H9 (cell line): ENCODE data around the gene TAF8. TPM values are rescaled to one million over a fixed set of nuclear protein-coding genes. Genes with fewer than 3 reads are reported as not detected.

ENCODE experiments used
- DNase-seq: peaks from one replicate; pipeline ENCODE4 v3.0.0-alpha.2; 2017
- H2AFZ ChIP-seq: one replicate; pipeline ENCODE4 v1.6.1; 2013; ENCODE audit warnings: mild to moderate bottlenecking, low read length, control low read depth, moderate library complexity
- H2AK5ac ChIP-seq: 2 replicates; pipeline ENCODE4 v1.6.1; 2013; ENCODE audit warnings: low read length, control low read depth, mixed read lengths; ENCODE audit not compliant: insufficient read length
- H2BK120ac ChIP-seq: one replicate; pipeline ENCODE4 v1.6.1; 2013; ENCODE audit warnings: low read depth, mild to moderate bottlenecking, low read length, control low read depth, inconsistent platforms; ENCODE audit not compliant: poor library complexity, severe bottlenecking
- H2BK12ac ChIP-seq: 2 replicates; pipeline ENCODE4 v1.6.1; 2013; ENCODE audit warnings: low read length, control low read depth, mixed read lengths, low read depth; ENCODE audit not compliant: insufficient read length
- H2BK15ac ChIP-seq: 2 replicates; pipeline ENCODE4 v1.6.1; 2013; ENCODE audit warnings: low read depth, low read length, control low read depth
- H2BK20ac ChIP-seq: one replicate; pipeline ENCODE4 v1.6.1; 2013; ENCODE audit warnings: low read depth, mild to moderate bottlenecking, low read length, control low read depth, inconsistent platforms; ENCODE audit not compliant: poor library complexity, severe bottlenecking
- H2BK5ac ChIP-seq: 2 replicates; pipeline ENCODE4 v1.6.1; 2013; ENCODE audit warnings: low read length, control low read depth, mixed read lengths; ENCODE audit not compliant: insufficient read length
- H3K14ac ChIP-seq: 2 replicates; pipeline ENCODE4 v1.6.1; 2013; ENCODE audit warnings: low read length, control low read depth; ENCODE audit not compliant: insufficient read depth
- H3K18ac ChIP-seq: 2 replicates; pipeline ENCODE4 v1.6.1; 2013; ENCODE audit warnings: low read depth, mild to moderate bottlenecking, mixed read lengths, low read length, control low read depth; ENCODE audit not compliant: insufficient read length
- H3K23ac ChIP-seq: 2 replicates; pipeline ENCODE4 v1.6.1; 2013; ENCODE audit warnings: low read length, control low read depth, mixed read lengths, low read depth; ENCODE audit not compliant: insufficient read length
- H3K23me2 ChIP-seq: 2 replicates; pipeline ENCODE4 v1.6.1; 2013; ENCODE audit warnings: low read depth, mild to moderate bottlenecking, mixed read lengths, low read length, control low read depth; ENCODE audit not compliant: insufficient read length, poor library complexity, severe bottlenecking
- H3K27ac ChIP-seq: 2 replicates; pipeline ENCODE4 v1.5.1; 2013; ENCODE audit warnings: low read length, control low read depth, mixed read lengths, low read depth; ENCODE audit not compliant: insufficient read length
- H3K27me3 ChIP-seq: 2 replicates; pipeline ENCODE4 v1.6.1; 2013; ENCODE audit warnings: low read length, control low read depth, inconsistent platforms; ENCODE audit not compliant: insufficient read depth
- H3K4ac ChIP-seq: 2 replicates; pipeline ENCODE4 v1.6.1; 2013; ENCODE audit warnings: low read depth, mild to moderate bottlenecking, control low read depth, inconsistent platforms, low read length, moderate library complexity
- H3K4me1 ChIP-seq: 2 replicates; pipeline ENCODE4 v1.6.1; 2013; ENCODE audit warnings: low read length, control low read depth, inconsistent platforms; ENCODE audit not compliant: insufficient read depth
- H3K4me2 ChIP-seq: 2 replicates; pipeline ENCODE4 v1.6.1; 2013; ENCODE audit warnings: low read length, control low read depth, mixed read lengths; ENCODE audit not compliant: insufficient read length, insufficient read depth
- H3K56ac ChIP-seq: 2 replicates; pipeline ENCODE4 v1.6.1; 2013; ENCODE audit warnings: low read depth, mild to moderate bottlenecking, mixed read lengths, low read length, control low read depth; ENCODE audit not compliant: insufficient read length
- H3K79me1 ChIP-seq: 2 replicates; pipeline ENCODE4 v1.6.1; 2013; ENCODE audit warnings: low read depth, mild to moderate bottlenecking, moderate library complexity, low read length, control low read depth, inconsistent platforms; ENCODE audit not compliant: insufficient read depth, poor library complexity, severe bottlenecking
- H3K79me2 ChIP-seq: 2 replicates; pipeline ENCODE4 v1.6.1; 2013; ENCODE audit warnings: low read length, control low read depth, inconsistent platforms; ENCODE audit not compliant: insufficient read depth
- H3K9ac ChIP-seq: 2 replicates; pipeline ENCODE4 v1.6.1; 2013; ENCODE audit warnings: low read length, control low read depth, mixed read lengths; ENCODE audit not compliant: insufficient read length; ENCODE audit errors: extremely low read depth
- H3K9me3 ChIP-seq: one replicate; pipeline ENCODE4 v1.6.1; 2013; ENCODE audit warnings: low read depth, low read length, inconsistent platforms; ENCODE audit not compliant: control insufficient read depth
- H3T11ph ChIP-seq: one replicate; pipeline ENCODE4 v1.6.1; 2013; ENCODE audit warnings: mild to moderate bottlenecking, low read length, control low read depth, inconsistent platforms
- H4K20me1 ChIP-seq: one replicate; pipeline ENCODE4 v1.6.1; 2013; ENCODE audit not compliant: control insufficient read depth, insufficient read length, insufficient read depth
- H4K5ac ChIP-seq: 2 replicates; pipeline ENCODE4 v1.6.1; 2013; ENCODE audit warnings: low read depth, mild to moderate bottlenecking, mixed read lengths, low read length, control low read depth; ENCODE audit not compliant: insufficient read length
- H4K8ac ChIP-seq: replicated peaks from 2 replicates; pipeline ENCODE4 v1.6.1; 2013; ENCODE audit warnings: low read length, control low read depth, mixed read lengths, low read depth; ENCODE audit not compliant: insufficient read length
- H4K91ac ChIP-seq: 2 replicates; pipeline ENCODE4 v1.6.1; 2013; ENCODE audit warnings: low read depth, mild to moderate bottlenecking, moderate library complexity, mixed read lengths, low read length, control low read depth; ENCODE audit not compliant: insufficient read length
- H3K27ac Mint-ChIP-seq, 3 experiments: 2 replicates in 2 of 3; 3 replicates in 1 of 3; pipeline ENCODE4 v1.8.0; 2020 to 2021; ENCODE audit warnings: mixed read lengths in 3 of 3, mild to moderate bottlenecking in 1 of 3, moderate library complexity in 1 of 3
- H3K27me3 Mint-ChIP-seq: 2 replicates; pipeline ENCODE4 v1.8.0; 2021; ENCODE audit warnings: low read depth, mild to moderate bottlenecking, moderate library complexity, mixed read lengths
- H3K36me3 Mint-ChIP-seq, 3 experiments: 2 replicates in 2 of 3; 3 replicates in 1 of 3; pipeline ENCODE4 v1.8.0; 2020 to 2021; ENCODE audit warnings: low read depth in 3 of 3, mixed read lengths in 3 of 3; ENCODE audit not compliant: insufficient read depth in 1 of 3
- H3K4me1 Mint-ChIP-seq, 2 experiments: 2 replicates each; pipeline ENCODE4 v1.8.0; 2020; ENCODE audit warnings: mixed read lengths in 2 of 2
- H3K4me3 Mint-ChIP-seq, 2 experiments: 2 replicates in 1 of 2; 3 replicates in 1 of 2; pipeline ENCODE4 v1.8.0; 2020 to 2021; ENCODE audit warnings: mild to moderate bottlenecking in 2 of 2, mixed read lengths in 2 of 2, moderate library complexity in 1 of 2
- H3K9me3 Mint-ChIP-seq, 2 experiments: 2 replicates in 1 of 2; 3 replicates in 1 of 2; pipeline ENCODE4 v1.8.0; 2020; ENCODE audit warnings: mild to moderate bottlenecking in 2 of 2, mixed read lengths in 2 of 2, moderate library complexity in 1 of 2
- CTCF ChIP-seq: fragments of 200-600 bp; sonication (generic); conservative IDR thresholded peaks from 3 replicates; pipeline ENCODE4 v1.8.0; 2021; ENCODE audit warnings: antibody characterized with exemption, mild to moderate bottlenecking
- total RNA-seq: library from RNA; stranded (reverse); gene quantifications from 2 replicates; pipeline ENCODE4 v1.2.1, GENCODE V29; 2021

The TAF8 gene
- total RNA-seq, 1 experiment from 2014 or later: 30.4 TPM

DNA sequence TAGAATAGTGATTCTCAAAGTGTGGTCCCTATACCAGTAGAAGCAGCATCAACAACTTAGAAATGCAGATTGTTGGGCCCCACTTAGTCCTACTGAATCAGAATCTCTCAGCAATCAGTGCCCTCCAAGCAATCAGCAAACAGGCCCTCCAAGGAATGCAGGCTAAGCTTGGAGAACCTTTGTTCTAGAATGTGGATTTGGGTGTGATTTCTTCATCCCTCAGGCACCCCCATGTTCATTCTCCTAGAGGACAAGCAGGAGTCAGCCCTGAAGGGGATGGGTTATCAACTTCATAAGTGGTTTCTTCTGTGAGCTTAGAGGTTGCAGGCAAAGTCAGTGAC, 40.5 kb upstream of the TAF8 start:
- Histone ChIP-seq H3K18ac (no peak overlapping the region), H4K91ac (no peak overlapping the region), H3K23ac (no peak overlapping the region), H3K79me2 (no peaks in the 10 kb centered on the region), H3K56ac (no peak overlapping the region), H3K4me1 (peaks cover 7% of the 10 kb centered on the region; the same call in 1 of the 2 replicates), H3K14ac (no peak overlapping the region), H3T11ph (no peak overlapping the region), H3K4me2 (no peak overlapping the region), H3K27me3 (no peaks in the 10 kb centered on the region), H2BK120ac (no peak overlapping the region), H2AK5ac (no peak overlapping the region), H3K27ac (no peak overlapping the region), H3K4ac (no peak overlapping the region), H2AFZ (no peak overlapping the region), H3K9me3 (no peaks in the 10 kb centered on the region), H3K23me2 (no peaks in the 10 kb centered on the region), H2BK12ac (no peak overlapping the region), H4K5ac (no peak overlapping the region), H2BK20ac (no peak overlapping the region), H3K79me1 (no peaks in the 10 kb centered on the region), H4K20me1 (no peaks in the 10 kb centered on the region), H3K9ac (no peak overlapping the region), H4K8ac (no peak overlapping the region), H2BK5ac (no peak overlapping the region), H2BK15ac (no peak overlapping the region)
- Mint-ChIP-seq H3K4me1 (peaks cover 16 to 20% of the 10 kb centered on the region in 2 experiments), H3K4me3 (no peak overlapping the region; a peak in 1 of 5 replicates), H3K27me3 (peaks cover 4% of the 10 kb centered on the region; the same call in 1 of the 2 replicates), H3K9me3 (no peaks in the 10 kb centered on the region), H3K36me3 (no peaks in the 10 kb centered on the region), H3K27ac (peak overlapping the region in 1 of 3 experiments; percentile 27; a peak in 1 of 7 replicates)
- no peak for TF ChIP-seq CTCF
- DNase-seq: no peak
